ENCODE data around the gene PTPN23.

Gene PTPN23

GRCh38 chr3:47404431-47404876 is 23.6 kb downstream of the PTPN23 start:
- no peak for DNase-seq (ENCODE audit: low read depth)
- TF ChIP-seq CTCF (conservative IDR thresholded peaks at IDR 0.05; ENCODE audit: control insufficient read depth, insufficient read depth, low read depth, low read length) = no peak
- H3K4me3 ChIP-seq (ENCODE audit: control insufficient read depth, low read depth, low read length) = no peak overlapping the region

- TF ChIP-seq CTCF (conservative IDR thresholded peaks at IDR 0.05; ENCODE audit: control insufficient read depth, insufficient read depth, low read depth, low read length) = no peak
- DNase-seq (ENCODE audit: low read depth) = peak; percentile 19
- no peak overlapping the region for H3K4me3 ChIP-seq (ENCODE audit: control insufficient read depth, low read depth, low read length)
These were observed 24.4 kb downstream of the PTPN23 start for GRCh38 chr3:47404955-47405790.

- no peak overlapping the region for H3K4me3 ChIP-seq (ENCODE audit: control insufficient read depth, low read depth, low read length)
- TF ChIP-seq CTCF (conservative IDR thresholded peaks at IDR 0.05; ENCODE audit: control insufficient read depth, insufficient read depth, low read depth, low read length) = no peak
- no peak for DNase-seq (ENCODE audit: low read depth)
These were observed 25.3 kb downstream of the PTPN23 start for GRCh38 chr3:47405820-47406761.

- no peak overlapping the region for H3K4me3 ChIP-seq (ENCODE audit: control insufficient read depth, low read depth, low read length)
- DNase-seq (ENCODE audit: low read depth) = no peak
- TF ChIP-seq CTCF (conservative IDR thresholded peaks at IDR 0.05; ENCODE audit: control insufficient read depth, insufficient read depth, low read depth, low read length) = no peak
These were observed 25.9 kb downstream of the PTPN23 start for GRCh38 chr3:47406762-47407149.

- TF ChIP-seq CTCF (conservative IDR thresholded peaks at IDR 0.05; ENCODE audit: control insufficient read depth, insufficient read depth, low read depth, low read length) = no peak
- DNase-seq (ENCODE audit: low read depth) = no peak
- H3K4me3 ChIP-seq (ENCODE audit: control insufficient read depth, low read depth, low read length) = no peak overlapping the region
These were observed 26.4 kb downstream of the PTPN23 start for GRCh38 chr3:47407237-47407636.

GRCh38 chr3:47407896-47408838 is 27.3 kb downstream of the PTPN23 start:
- TF ChIP-seq CTCF (conservative IDR thresholded peaks at IDR 0.05; ENCODE audit: control insufficient read depth, insufficient read depth, low read depth, low read length) = no peak
- no peak for DNase-seq (ENCODE audit: low read depth)
- no peak overlapping the region for H3K4me3 ChIP-seq (ENCODE audit: control insufficient read depth, low read depth, low read length)

All from fibroblast of mammary gland (primary cell).